NCI-H2029 (cell line): ENCODE results near the gene LSP1.
"Not testable (repeated sequence)": the region's sequence is repeated elsewhere in the genome, so short reads cannot be mapped to it uniquely, and the experiment has no call there.

ENCODE experiments used
- DNase-seq: peaks from one replicate; lab custom pipeline; 2025; lab: John Stamatoyannopoulos, UW

The LSP1 gene, protein sequence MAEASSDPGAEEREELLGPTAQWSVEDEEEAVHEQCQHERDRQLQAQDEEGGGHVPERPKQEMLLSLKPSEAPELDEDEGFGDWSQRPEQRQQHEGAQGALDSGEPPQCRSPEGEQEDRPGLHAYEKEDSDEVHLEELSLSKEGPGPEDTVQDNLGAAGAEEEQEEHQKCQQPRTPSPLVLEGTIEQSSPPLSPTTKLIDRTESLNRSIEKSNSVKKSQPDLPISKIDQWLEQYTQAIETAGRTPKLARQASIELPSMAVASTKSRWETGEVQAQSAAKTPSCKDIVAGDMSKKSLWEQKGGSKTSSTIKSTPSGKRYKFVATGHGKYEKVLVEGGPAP

DNA sequence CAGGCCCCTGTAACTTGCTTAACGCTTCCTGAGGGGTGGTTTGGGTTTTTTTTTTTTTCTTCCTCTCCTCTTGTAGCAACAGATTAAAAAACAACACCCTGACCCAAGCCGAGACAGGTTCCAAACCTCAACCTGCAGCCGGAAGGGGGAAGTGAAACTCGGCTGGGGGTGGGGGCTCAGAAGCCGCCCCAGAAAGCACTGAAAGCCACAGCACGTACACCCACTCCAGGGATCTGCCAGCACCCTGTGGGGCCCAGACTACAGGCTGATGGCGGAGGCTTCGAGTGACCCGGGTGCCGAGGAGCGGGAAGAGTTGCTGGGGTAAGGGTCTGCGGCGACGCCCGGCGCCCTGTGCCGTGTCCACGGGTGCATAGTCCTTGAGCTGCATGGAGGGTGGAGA is at the start of gene LSP1:
TSS of gene LSP1 (plus strand) at position 208 of the 400 bp plus-strand sequence. CDS start at position 269, 61 bp downstream.
- no peak for DNase-seq

DNA sequence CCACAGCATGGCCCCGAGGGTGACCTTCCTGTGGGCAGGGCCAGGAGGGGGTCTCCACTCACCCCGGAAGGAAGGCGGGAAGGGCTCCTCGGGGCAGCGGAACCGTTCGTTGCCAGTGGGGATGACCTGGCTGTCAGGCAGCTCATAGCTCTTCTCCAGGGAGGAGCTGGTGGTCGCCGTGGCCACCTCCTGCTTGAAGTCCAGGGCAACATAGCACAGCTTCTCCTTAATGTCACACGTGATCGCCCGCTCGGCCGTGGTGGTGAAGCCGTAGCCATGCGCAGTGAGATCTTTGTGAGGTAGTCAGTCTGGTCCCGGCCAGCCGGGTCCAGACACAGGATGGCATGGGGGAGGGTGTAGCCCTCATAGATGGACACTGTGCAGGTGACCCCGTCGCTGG is 49.6 kb upstream of the LSP1 start:
- no peak for DNase-seq

DNA sequence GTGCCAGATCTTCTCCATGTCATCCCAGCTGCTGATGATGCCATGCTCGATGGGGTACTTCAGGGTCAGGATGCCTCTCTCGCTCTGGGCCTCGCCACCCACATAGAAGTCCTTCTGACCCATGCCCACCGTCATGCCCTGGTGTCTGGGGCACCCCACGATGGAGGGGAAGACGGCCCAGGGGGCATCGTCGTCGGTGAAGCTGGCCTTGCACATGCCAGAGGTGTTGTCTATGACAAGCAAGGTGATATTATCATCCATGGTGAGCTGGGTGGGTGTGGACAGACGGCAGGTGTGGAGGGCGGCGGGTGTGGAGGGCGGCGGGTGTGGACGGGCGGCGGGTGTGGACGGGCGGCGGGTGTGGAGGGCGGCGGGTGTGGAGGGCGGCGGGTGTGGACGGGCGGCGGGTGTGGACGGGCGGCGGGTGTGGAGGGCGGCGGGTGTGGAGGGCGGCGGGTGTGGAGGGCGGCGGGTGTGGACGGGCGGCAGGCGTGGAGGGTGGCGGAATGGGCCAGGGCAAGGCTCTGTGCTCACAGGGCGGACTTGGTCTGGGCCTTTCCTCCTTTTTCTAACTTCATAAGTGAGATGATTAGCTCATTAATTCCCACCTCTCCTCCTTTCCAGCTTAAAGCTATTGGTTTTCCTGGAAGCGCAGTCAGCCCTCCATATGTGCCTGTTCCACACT is 48.9 kb upstream of the LSP1 start:
- not testable (repeated sequence) for DNase-seq

DNA sequence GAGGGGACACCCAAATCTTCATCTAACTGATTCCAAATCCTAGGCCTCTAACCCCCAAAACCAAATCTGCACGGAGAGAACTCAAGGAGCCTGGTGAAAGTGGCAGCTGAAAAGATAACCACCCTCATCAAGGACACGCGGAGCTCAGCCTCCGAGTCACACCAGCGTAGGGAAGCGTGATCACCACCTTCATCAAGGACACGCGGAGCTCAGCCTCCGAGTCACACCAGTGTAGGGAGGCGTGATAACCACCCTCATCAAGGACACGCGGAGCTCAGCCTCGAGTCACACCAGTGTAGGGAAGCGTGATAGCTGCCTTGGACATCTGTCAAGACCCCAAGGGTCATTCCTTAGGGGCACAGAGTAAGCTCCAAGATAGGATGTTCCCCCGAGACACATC is 47.4 kb upstream of the LSP1 start:
- no peak for DNase-seq

- no peak for DNase-seq
These were observed 45.5 kb upstream of the LSP1 start for GRCh38 chr11:1807264-1807995.

GRCh38 chr11:1810761-1811160 is 42.1 kb upstream of the LSP1 start:
- no peak for DNase-seq

DNA sequence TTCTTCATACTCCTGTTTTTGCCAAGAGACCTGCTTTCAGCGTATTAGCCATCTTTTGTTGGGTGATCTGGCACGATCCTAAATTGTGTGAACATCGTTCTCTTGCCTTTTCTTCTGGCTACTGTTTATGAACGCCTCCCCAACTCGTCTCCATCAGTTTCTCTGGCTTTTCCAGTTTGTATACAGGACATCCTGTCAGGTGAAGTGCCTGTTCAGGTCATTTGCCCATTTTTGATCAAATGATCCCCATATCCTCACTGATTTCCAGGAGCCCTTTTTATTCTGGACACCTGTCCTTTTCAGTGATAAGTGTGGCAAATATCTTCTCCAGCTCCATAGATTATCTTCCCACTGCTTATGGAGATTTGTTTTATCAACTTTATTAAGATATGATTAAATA is 40.6 kb upstream of the LSP1 start:
- DNase-seq: no peak

GRCh38 chr11:1812801-1813200 is 40.1 kb upstream of the LSP1 start:
- no peak for DNase-seq

- not testable (repeated sequence) for DNase-seq
These were observed 39.5 kb upstream of the LSP1 start for GRCh38 chr11:1813356-1813755.

GRCh38 chr11:1814691-1815090 is 38.2 kb upstream of the LSP1 start:
- no peak for DNase-seq

GRCh38 chr11:1815311-1815710 is 37.6 kb upstream of the LSP1 start:
- no peak for DNase-seq

GRCh38 chr11:1815751-1816150 is 37.1 kb upstream of the LSP1 start:
- DNase-seq: no peak

GRCh38 chr11:1817000-1817399 is 35.9 kb upstream of the LSP1 start:
- DNase-seq: no peak

DNA sequence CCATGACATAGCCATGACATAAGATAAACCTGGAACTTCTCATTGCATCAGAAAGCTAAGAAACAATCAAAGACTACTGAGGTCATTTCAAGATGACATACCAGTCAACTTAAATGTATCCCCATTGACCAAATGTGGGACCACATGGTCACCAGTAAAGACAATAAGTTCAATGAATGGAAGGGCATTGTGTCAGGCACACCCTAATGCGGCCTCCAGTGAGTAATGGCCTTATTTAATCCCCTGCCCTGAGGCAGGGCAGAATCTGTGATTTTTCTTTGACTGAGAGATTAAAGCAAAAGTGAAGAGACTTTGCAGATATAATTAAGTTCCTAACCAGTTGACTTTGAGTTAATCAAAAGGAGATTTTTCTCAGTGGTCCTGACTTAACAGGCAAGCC is 35.4 kb upstream of the LSP1 start:
- no peak for DNase-seq

DNA sequence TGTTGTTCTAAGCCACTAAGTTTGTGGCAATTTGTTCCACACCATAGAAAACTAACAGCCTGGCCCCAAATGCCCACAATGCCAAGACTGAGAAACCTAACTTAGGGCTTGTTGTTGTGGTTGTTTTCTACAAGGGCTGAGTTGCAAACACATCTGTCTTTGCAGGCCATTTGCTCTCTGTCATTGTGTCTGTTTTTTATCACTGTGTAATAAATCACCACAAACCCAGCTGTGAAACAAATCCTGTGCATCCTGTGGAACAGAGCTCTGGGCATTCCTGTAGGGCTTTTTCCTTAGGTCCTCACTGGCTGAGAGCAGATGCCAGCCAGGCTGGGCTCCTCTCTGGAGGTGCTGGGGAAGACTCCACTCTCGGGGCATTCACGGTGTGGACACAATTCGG is 33.8 kb upstream of the LSP1 start:
- DNase-seq: no peak

DNA sequence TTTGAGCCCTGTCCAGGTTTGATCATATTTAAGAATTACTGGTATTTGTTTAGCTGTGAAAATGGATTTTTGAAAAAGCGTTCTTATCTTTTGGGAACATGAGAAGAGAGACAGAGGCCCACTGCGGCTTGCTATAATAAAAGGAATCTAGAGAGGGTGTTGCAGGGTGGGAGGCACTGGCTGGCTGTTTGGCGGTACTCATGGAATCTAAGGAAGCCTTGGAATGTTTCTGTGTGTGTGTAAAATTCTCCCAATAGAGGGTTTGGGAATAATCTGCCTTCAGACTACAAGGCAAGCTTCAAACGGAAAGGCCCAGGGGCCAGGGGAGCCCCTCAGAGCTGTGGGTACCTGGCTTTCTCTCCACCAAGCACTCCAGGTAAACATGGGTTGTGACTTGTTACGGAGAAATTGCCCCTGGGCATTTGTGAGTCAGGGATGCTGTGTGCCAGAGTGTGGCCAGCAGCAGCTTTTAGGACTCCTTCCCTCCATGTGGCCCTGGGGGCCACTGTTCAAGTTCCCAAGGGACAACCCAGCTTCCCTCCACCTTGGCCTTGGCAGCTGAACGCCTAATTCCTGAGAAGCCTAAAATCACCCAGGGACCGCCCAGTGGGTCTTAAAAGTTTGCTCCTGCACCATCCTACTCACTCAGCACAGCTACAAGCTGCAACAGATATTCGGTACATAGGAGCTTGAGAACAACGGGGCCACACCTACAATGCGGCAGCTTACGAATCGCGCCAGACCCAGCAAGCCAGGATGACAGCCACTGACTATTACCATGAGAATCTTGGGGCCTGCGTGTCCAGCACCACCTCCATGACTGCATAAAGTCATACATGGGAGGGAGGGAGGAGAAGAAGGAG is 32.2 kb upstream of the LSP1 start:
- DNase-seq: no peak

DNA sequence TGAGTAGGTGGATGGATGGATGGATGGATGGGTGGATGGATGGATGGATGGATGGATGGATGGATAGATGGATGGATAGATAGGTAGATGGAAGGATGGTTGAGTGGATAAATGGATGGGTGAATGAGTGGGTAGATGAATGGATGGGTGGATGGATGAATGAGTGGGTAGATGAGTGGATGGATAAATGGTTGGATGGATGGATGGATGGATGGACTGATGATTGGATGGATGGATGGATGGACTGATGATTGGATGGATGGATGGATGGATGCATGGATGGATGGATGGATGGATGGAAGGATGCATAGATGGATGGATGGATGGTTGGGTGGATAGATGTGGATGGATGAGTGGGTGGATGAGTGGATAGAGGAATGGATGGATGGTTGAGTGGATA is 31.3 kb upstream of the LSP1 start:
- DNase-seq: no peak

DNA sequence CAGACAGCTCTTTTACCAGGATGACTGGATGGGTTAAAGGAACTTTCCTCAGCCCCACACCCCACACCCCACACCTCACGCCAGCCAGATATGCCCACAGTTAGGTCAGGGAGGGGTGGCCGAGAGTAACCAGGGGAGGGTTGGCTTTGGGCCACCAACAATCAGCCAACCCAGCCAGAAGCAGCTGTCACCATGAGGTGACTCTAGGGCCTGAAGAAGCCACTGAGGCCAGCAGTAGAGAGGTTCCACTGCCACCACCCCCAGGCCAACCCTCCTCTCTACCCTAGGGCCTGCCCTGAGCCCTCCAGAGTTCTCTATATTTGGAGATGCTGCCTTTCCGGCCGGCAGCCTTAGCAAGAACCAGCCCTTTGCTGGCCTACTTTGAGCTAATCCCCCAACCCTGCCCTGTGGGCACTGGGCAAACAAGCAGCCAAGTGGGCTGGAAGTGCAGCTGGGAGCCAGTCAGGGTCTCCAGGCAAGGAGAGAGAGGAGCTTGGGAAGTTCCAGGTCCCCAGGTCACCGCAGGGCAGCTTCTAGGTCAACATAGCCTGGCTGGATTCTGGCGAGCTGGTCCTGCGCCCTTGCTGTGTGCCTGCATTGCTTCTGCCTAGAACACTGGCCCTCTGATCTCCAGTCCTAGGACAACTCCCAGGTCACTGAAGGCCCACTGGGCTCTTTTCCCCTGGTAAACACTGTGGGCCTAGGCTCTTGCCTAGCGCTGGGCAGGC is 30.1 kb upstream of the LSP1 start:
- DNase-seq: no peak

DNA sequence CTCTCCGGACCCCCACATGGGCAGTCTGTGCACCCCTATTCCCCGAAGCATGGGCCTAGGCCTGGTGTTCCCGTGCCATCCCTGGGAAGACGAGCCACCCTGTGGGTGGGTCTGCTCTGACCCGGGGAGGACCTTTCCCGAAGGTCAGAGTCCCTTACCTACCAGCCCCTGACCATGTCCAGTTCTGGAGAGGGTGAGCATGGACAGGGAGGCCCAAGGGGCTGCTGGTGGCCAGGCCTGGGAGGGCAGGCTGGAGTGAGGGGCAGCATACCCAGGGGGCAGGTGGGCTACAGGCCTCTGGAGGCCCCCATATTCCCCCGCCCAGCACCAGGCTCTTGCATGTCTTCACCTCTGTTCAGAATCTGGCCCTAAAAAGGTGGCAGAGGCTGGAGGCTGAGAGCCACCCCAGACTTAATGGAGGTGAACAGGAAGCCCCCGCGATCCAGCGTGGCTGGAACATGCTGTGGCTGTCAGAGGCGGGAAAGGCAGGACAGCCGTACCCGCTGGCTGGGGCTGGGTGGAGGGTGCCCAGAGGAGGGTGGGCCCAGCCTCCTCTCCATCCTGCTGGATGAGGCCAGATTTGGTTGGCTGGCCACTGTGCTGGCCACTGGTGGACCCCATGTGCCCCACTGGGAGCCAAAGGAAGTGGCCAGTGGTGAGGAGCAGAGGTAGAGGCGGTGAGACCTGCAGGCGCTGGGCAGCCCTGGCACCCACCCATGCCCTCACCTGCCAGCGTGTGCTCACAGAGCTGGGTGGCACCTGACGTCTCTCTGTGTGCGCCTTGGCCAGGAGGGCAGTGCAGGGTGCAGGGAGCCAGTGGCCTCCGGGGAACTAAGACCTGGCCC is 29.3 kb upstream of the LSP1 start:
- no peak for DNase-seq

DNA sequence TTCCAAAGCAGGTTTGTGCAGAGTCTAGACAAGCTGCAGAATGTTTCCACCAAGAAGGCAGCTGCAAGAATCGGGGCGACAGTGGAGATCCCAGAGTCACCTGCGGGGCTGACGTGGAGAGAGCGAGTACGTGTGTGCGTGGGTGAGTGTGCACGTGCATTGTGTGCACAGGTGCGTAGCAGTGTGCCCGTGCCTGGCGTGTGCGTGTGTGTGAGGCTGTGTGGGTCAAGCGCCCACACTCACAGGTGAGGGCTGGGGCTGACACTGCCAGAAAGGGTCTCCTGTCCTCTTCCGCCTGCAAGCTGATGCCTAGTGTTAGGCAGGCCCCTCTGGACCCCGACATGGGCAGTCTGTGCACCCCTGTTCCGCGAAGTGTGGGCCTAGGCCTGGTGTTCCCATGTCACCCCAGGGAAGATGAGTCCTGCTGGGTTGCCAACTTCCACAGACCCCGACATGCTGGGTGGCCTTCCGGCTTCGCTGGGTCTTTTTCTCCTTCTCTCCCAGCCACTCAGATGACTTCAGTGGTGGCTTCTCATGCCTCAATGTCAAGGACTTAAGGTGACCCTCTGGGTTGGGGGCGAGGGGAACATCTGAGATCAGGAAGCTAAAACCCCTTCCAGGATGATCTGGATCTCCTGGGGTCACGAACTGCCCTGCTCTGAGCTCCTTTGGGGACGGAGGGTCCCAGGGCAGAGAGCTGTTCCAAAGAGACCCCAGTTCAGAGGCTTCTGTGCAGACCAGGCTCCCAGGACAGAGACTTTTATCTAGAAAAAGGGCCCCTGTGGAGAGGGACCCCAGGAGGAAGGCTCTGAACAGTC is 28.5 kb upstream of the LSP1 start:
- DNase-seq: no peak
